ENCODE results near the gene COMMD1. TPM values are rescaled to one million over a fixed set of nuclear protein-coding genes. Genes with fewer than 3 reads are reported as not detected.

The COMMD1 gene
- polyA plus RNA-seq, 1 of the 3 experiments (the other 2 are of a cell fraction), result 32.5 TPM

GRCh38 chr2:62136956-62137830 is 231.7 kb downstream of the COMMD1 start:
- Histone ChIP-seq H4K20me1 (ENCODE audit: insufficient read depth) (no peaks in the 10 kb centered on the region), H3K79me2 (ENCODE audit: insufficient read depth) (no peaks in the 10 kb centered on the region), H3K27me3 (ENCODE audit: insufficient read depth) (no peaks in the 10 kb centered on the region), H3F3A (replicated peaks; ENCODE audit: insufficient read depth) (no peaks in the 10 kb centered on the region), H3K4me1 (ENCODE audit: control insufficient read depth in 1 of 2, insufficient read depth in 2 of 2, low read depth in 1 of 2, low read length in 1 of 2) (no peaks in the 10 kb centered on the region), H3K9me2 (no peaks in the 10 kb centered on the region), H3K27ac (ENCODE audit: low read depth in 2 of 2, low read length in 1 of 2) (no peak overlapping the region), H3K4me2 (no peak overlapping the region), H2AFZ (ENCODE audit: low read depth) (no peak overlapping the region), H3K9me3 (no peaks in the 10 kb centered on the region), H3K9ac (no peak overlapping the region), H3K36me3 (replicated peaks in 1 of 2; ENCODE audit: control insufficient read depth in 1 of 2, insufficient read depth in 2 of 2, low read length in 1 of 2) (no peaks in the 10 kb centered on the region), H3K4me3 (ENCODE audit: low read depth in 2 of 2, low read length in 1 of 2) (no peak overlapping the region)
- WGBS (ENCODE audit: low lambda C conversion rate), result 91% methylated on average over 3 of the region's 3 CpGs
- no peak for DNase-seq
- POLR2A ChIA-PET, result no interaction called here
- CTCF ChIA-PET, result no interaction called here
- no peak for TF ChIP-seq JUND (IDR thresholded peaks at IDR 0.05)
- no peak for TF ChIP-seq NRF1 (IDR thresholded peaks at IDR 0.05; ENCODE audit: low read depth, low read length)
- TF ChIP-seq MXI1 (IDR thresholded peaks at IDR 0.05; ENCODE audit: low read depth, low read length), result no peak
- no peak for TF ChIP-seq POLR2AphosphoS5 (IDR thresholded peaks at IDR 0.05; ENCODE audit: low read depth, low read length)
- TF ChIP-seq USF1 (IDR thresholded peaks at IDR 0.05; ENCODE audit: borderline replicate concordance, low read depth), result no peak
- no peak for TF ChIP-seq TCF12 (IDR thresholded peaks at IDR 0.05)
- no peak for TF ChIP-seq SMC3 (IDR thresholded peaks at IDR 0.05; ENCODE audit: low read depth, low read length)
- no peak for TF ChIP-seq ZBTB33 (IDR thresholded peaks at IDR 0.05; ENCODE audit: borderline replicate concordance, low read depth)
- TF ChIP-seq RXRA (IDR thresholded peaks at IDR 0.05; ENCODE audit: borderline replicate concordance, low read depth), result no peak
- no peak for TF ChIP-seq RAD21 (IDR thresholded peaks at IDR 0.05; ENCODE audit: low read length)
- TF ChIP-seq EP300 (IDR thresholded peaks at IDR 0.05; ENCODE audit: borderline replicate concordance in 1 of 2, low read depth in 1 of 2, low read length in 1 of 2), result no peak
- TF ChIP-seq IRF3 (IDR thresholded peaks at IDR 0.05; ENCODE audit: low read depth, low read length), result no peak
- no peak for TF ChIP-seq MEF2A (IDR thresholded peaks at IDR 0.05; ENCODE audit: borderline replicate concordance, low read depth)
- TF ChIP-seq CHD2 (IDR thresholded peaks at IDR 0.05; ENCODE audit: low read length, partially characterized antibody), result no peak
- no peak for TF ChIP-seq GATA2 (CRISPR knock-in tag; IDR thresholded peaks at IDR 0.05)
- TF ChIP-seq SIN3A (IDR thresholded peaks at IDR 0.05; ENCODE audit: borderline replicate concordance, low read depth, low read length), result no peak
- no peak for TF ChIP-seq CTCF (IDR thresholded peaks at IDR 0.05)
